Endothelial cell of umbilical vein (primary cell): ENCODE results near the gene SDHC. TPM values are rescaled to one million over a fixed set of nuclear protein-coding genes. Genes with fewer than 3 reads are reported as not detected.

Experiments used
- BruUV-seq: library from RNA; stranded (reverse); fragments of 400-500 nt; replicated peaks from 2 replicates; lab custom pipeline; 2021; lab: Mats Ljungman, UMichigan
- CTCF ChIA-PET: fragments of 300-600, 350-600 bp; sonication (Branson Sonifier 250); formaldehyde crosslinking; loops from one replicate; lab custom pipeline; 2021; ENCODE audit warnings: antibody characterized with exemption, inconsistent platforms; lab: Charles Lee
- POLR2A ChIA-PET: fragments of 300-600, 350-600 bp; sonication (Branson Sonifier 250); formaldehyde crosslinking; loops from one replicate; lab custom pipeline; 2021; ENCODE audit warnings: antibody characterized with exemption, inconsistent platforms; lab: Charles Lee
- DNase-seq: peaks from one replicate; pipeline ENCODE4 v3.0.0-alpha.2; 2011; ENCODE audit warnings: low read depth, low spot score
- FAIRE-seq: peaks from 2 replicates; lab custom pipeline; 2011; peaks lifted over from hg19 to GRCh38; lab: Jason Lieb, UNC
- H2AFZ ChIP-seq: 2 replicates; pipeline ENCODE4 v1.6.0; 2012; ENCODE audit warnings: low read depth, low read length, control low read depth, inconsistent platforms
- H3K27ac ChIP-seq: 2 replicates; pipeline ENCODE4 v1.5.1; 2011; ENCODE audit warnings: low read depth, mild to moderate bottlenecking, control low read depth, low read length, moderate library complexity; ENCODE audit not compliant: insufficient read depth
- H3K27me3 ChIP-seq, 2 experiments: 2 replicates each; pipeline versions ENCODE4 v1.6.0 to v1.6.1; 2011; ENCODE audit warnings: low read length in 2 of 2, mixed read lengths in 1 of 2; ENCODE audit not compliant: control insufficient read depth in 2 of 2, insufficient read depth in 2 of 2
- H3K36me3 ChIP-seq, 2 experiments: 2 replicates in 1 of 2; 3 replicates in 1 of 2; pipeline ENCODE4 v1.5.1; 2011; ENCODE audit warnings: low read length in 2 of 2, mild to moderate bottlenecking in 1 of 2, moderate library complexity in 1 of 2; ENCODE audit not compliant: control insufficient read depth in 2 of 2, insufficient read depth in 2 of 2; ENCODE audit errors: extremely low read depth in 1 of 2
- H3K4me1 ChIP-seq: 3 replicates; pipeline ENCODE4 v1.5.1; 2011; ENCODE audit warnings: mild to moderate bottlenecking, low read length; ENCODE audit not compliant: control insufficient read depth, insufficient read depth; ENCODE audit errors: extremely low read depth
- H3K4me2 ChIP-seq: 2 replicates; pipeline ENCODE4 v1.6.1; 2011; ENCODE audit warnings: low read length, control low read depth, mixed read lengths; ENCODE audit not compliant: insufficient read depth
- H3K4me3 ChIP-seq, 3 experiments: fragments of 200-600 bp in 1 of 3; sonication (generic), shearing (Covaris generic) in 1 of 3; replicated peaks in 1 of 3; 2 replicates each; pipeline ENCODE4 v1.5.1; 2011 to 2016; ENCODE audit warnings: control low read depth in 3 of 3, low read length in 3 of 3, mild to moderate bottlenecking in 2 of 3, inconsistent platforms in 1 of 3, low read depth in 1 of 3, moderate library complexity in 1 of 3; ENCODE audit not compliant: insufficient read depth in 1 of 3
- H3K79me2 ChIP-seq: 2 replicates; pipeline ENCODE4 v1.6.0; 2012; ENCODE audit warnings: low read length, inconsistent platforms; ENCODE audit not compliant: control insufficient read depth, insufficient read depth
- H3K9ac ChIP-seq: replicated peaks from 2 replicates; pipeline ENCODE3; 2011; ENCODE audit warnings: low read length, control low read depth; ENCODE audit not compliant: insufficient read depth; ENCODE audit errors: extremely low read depth
- H3K9me1 ChIP-seq: replicated peaks from 3 replicates; pipeline ENCODE4 v1.6.0; 2011; ENCODE audit warnings: mild to moderate bottlenecking, low read length; ENCODE audit not compliant: control insufficient read depth, insufficient read depth; ENCODE audit errors: extremely low read depth
- H3K9me3 ChIP-seq: replicated peaks from 2 replicates; pipeline ENCODE4 v1.5.1; 2012; ENCODE audit warnings: low read length, inconsistent platforms; ENCODE audit not compliant: control insufficient read depth, insufficient read depth
- H4K20me1 ChIP-seq: replicated peaks from 2 replicates; pipeline ENCODE3; 2011; ENCODE audit warnings: mild to moderate bottlenecking, low read length; ENCODE audit not compliant: control insufficient read depth, insufficient read depth; ENCODE audit errors: extremely low read depth
- EZH2 ChIP-seq: IDR thresholded peaks from 2 replicates; pipeline ENCODE4 v1.6.1; 2012; ENCODE audit warnings: borderline replicate concordance, low read depth, mild to moderate bottlenecking, moderate library complexity, low read length, inconsistent platforms; ENCODE audit not compliant: severe bottlenecking
- FOS ChIP-seq: IDR thresholded peaks from 2 replicates; pipeline ENCODE4 v1.6.1; 2011; ENCODE audit warnings: mild to moderate bottlenecking, low read length, moderate library complexity, borderline replicate concordance; ENCODE audit not compliant: insufficient read depth
- GATA2 ChIP-seq: IDR thresholded peaks from 2 replicates; pipeline ENCODE4 v1.7.0; 2011; ENCODE audit warnings: low read depth, mild to moderate bottlenecking, moderate library complexity, mixed read lengths, low read length; ENCODE audit not compliant: insufficient read length, insufficient read depth
- JUN ChIP-seq: IDR thresholded peaks from 2 replicates; pipeline ENCODE4 v1.6.1; 2011; ENCODE audit warnings: borderline replicate concordance, low read depth; ENCODE audit not compliant: insufficient read length, insufficient read depth
- MYC ChIP-seq: IDR thresholded peaks from one replicate; pipeline ENCODE4 v1.6.1; 2011; ENCODE audit warnings: mild to moderate bottlenecking, low read depth, low read length
- POLR2A ChIP-seq: IDR thresholded peaks from 2 replicates; pipeline ENCODE4 v1.6.1; 2012; ENCODE audit warnings: low read depth, mild to moderate bottlenecking, control low read depth, low read length
- POLR2AphosphoS5 ChIP-seq: IDR thresholded peaks from 2 replicates; pipeline ENCODE4 v1.6.1; 2012; ENCODE audit warnings: low read depth, mild to moderate bottlenecking, control low read depth, low read length, moderate library complexity; ENCODE audit not compliant: insufficient read depth
- dilution Hi-C: fragments of 300-500 bp; cut with MboI; formaldehyde crosslinking; loops from one replicate; pipeline ENCODE4 v1.15.0; 2019; ENCODE audit warnings: low sequenced_read_pairs; ENCODE audit not compliant: extremely low pct_ligation_motif_present
- intact Hi-C: fragments of 100-400 bp; cut with micrococcal nuclease; formaldehyde crosslinking; loops from one replicate; pipeline ENCODE4 v1.10.0; 2022
- polyA plus RNA-seq, 4 experiments: library from polyadenylated mRNA; depleted of rRNA in 3 of 4; stranded (reverse) in 3 of 4; unstranded in 1 of 4; fragments of >200 nt; gene quantifications; 2 replicates each; pipeline versions ENCODE4 v1.2.1 to v1.2.3, GENCODE V29; 2011 to 2012; ENCODE audit warnings: missing spikeins in 1 of 4
- total RNA-seq: library from RNA; stranded (reverse); gene quantifications from 2 replicates; pipeline ENCODE4 v1.2.3, GENCODE V29; 2021
- TF ChIP-seq, protein P1 (sequence below), 2 donors: IDR thresholded peaks; 1 replicate in 1 of 2; 2 replicates in 1 of 2; pipeline ENCODE4 v1.5.1; 2011; ENCODE audit warnings: low read length in 2 of 2, mild to moderate bottlenecking in 2 of 2, moderate library complexity in 2 of 2, control low read depth in 1 of 2, inconsistent platforms in 1 of 2, low read depth in 1 of 2; ENCODE audit not compliant: insufficient read depth in 1 of 2; ENCODE audit errors: extremely low read depth in 1 of 2
- TF ChIP-seq, protein P2 (sequence below): IDR thresholded peaks from 2 replicates; pipeline ENCODE4 v1.6.1; 2011; ENCODE audit not compliant: insufficient read depth, insufficient read length

SDHC gene
- total and polyA plus RNA-seq, 2 donors (not counting 3 experiments of a cell fraction or from before 2014, with no cell fraction given): 148 to 279 TPM

DNA sequence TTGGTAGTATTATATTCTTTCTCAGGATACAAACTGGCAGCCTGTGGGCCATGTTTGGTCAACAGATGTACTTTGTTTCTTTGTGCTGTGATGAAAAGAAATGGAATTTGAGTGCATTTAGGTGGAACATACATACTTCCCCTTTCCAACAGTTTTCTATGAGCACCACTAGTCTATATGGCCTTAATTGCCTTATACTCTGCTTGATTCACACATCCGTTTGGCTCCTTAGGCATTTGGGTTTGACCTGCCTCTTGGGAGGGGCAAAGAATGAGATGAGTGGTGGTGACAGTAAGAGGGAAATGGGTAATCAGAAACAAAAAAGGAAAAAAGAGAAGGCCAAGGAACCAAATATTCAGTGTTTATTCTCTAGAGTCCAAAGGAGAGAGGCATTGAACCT is 36.5 kb downstream of the SDHC start:
- H3K4me3 ChIP-seq: no peak overlapping the region
- dilution Hi-C loops (no loop called here), intact Hi-C loops (no loop called here)
- no peaks in the 10 kb centered on the region for H3K9me3 ChIP-seq
- no peaks in the 10 kb centered on the region for H4K20me1 ChIP-seq
- FAIRE-seq (no peak), DNase-seq (no peak)
- H3K9me1 ChIP-seq: no peaks in the 10 kb centered on the region
- no peaks in the 10 kb centered on the region for H3K27me3 ChIP-seq
- no peak overlapping the region for H3K9ac ChIP-seq
- H3K36me3 ChIP-seq: peaks cover 0 to 2% of the 10 kb centered on the region in 2 experiments
- ChIA-PET POLR2A (no interaction called here), CTCF (no interaction called here)
- no peak overlapping the region for H3K27ac ChIP-seq
- no peak for TF ChIP-seq GATA2
- no peak for TF ChIP-seq MYC
- TF ChIP-seq POLR2AphosphoS5: no peak
- no peak for TF ChIP-seq EZH2
- TF ChIP-seq FOS: no peak
- TF ChIP-seq, protein P1, sequence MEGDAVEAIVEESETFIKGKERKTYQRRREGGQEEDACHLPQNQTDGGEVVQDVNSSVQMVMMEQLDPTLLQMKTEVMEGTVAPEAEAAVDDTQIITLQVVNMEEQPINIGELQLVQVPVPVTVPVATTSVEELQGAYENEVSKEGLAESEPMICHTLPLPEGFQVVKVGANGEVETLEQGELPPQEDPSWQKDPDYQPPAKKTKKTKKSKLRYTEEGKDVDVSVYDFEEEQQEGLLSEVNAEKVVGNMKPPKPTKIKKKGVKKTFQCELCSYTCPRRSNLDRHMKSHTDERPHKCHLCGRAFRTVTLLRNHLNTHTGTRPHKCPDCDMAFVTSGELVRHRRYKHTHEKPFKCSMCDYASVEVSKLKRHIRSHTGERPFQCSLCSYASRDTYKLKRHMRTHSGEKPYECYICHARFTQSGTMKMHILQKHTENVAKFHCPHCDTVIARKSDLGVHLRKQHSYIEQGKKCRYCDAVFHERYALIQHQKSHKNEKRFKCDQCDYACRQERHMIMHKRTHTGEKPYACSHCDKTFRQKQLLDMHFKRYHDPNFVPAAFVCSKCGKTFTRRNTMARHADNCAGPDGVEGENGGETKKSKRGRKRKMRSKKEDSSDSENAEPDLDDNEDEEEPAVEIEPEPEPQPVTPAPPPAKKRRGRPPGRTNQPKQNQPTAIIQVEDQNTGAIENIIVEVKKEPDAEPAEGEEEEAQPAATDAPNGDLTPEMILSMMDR (IDR thresholded peaks at IDR 0.05; ENCODE audit: extremely low read depth in 1 of 2, insufficient read depth in 1 of 2, low read depth in 1 of 2, low read length in 2 of 2): no peak
- TF ChIP-seq JUN: no peak
- TF ChIP-seq POLR2A: no peak
- TF ChIP-seq, protein P2, sequence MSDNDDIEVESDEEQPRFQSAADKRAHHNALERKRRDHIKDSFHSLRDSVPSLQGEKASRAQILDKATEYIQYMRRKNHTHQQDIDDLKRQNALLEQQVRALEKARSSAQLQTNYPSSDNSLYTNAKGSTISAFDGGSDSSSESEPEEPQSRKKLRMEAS: no peak
- H3K4me2 ChIP-seq: no peak overlapping the region
- no peaks in the 10 kb centered on the region for H3K4me1 ChIP-seq
- no peaks in the 10 kb centered on the region for H3K79me2 ChIP-seq
- H2AFZ ChIP-seq: no peak overlapping the region
- no TSS peak for BruUV-seq
